Neural crest cell (in vitro differentiated cells): ENCODE data around the gene TDRD12. TPM values are rescaled to one million over a fixed set of nuclear protein-coding genes. Genes with fewer than 3 reads are reported as not detected.

ENCODE experiments used
- DNase-seq: peaks from one replicate; pipeline ENCODE4 v3.0.0; 2021; ENCODE audit warnings: low read depth, mixed read lengths, low spot score
- H3K27ac Mint-ChIP-seq: one replicate; pipeline ENCODE4 v1.8.0; 2021; ENCODE audit warnings: mild to moderate bottlenecking, mixed read lengths; ENCODE audit not compliant: unreplicated experiment
- H3K27me3 Mint-ChIP-seq: 2 replicates; pipeline ENCODE4 v1.8.0; 2021; ENCODE audit warnings: low read depth, mild to moderate bottlenecking, mixed read lengths
- H3K36me3 Mint-ChIP-seq: 2 replicates; pipeline ENCODE4 v1.8.0; 2021; ENCODE audit warnings: low read depth, mild to moderate bottlenecking, mixed read lengths
- H3K4me1 Mint-ChIP-seq: 2 replicates; pipeline ENCODE4 v1.8.0; 2021; ENCODE audit warnings: mixed read lengths
- H3K4me3 Mint-ChIP-seq: one replicate; pipeline ENCODE4 v1.8.0; 2021; ENCODE audit warnings: mild to moderate bottlenecking, mixed read lengths
- H3K9me3 Mint-ChIP-seq: 2 replicates; pipeline ENCODE4 v1.8.0; 2021; ENCODE audit warnings: mixed read lengths
- CTCF ChIP-seq: fragments of 200-600 bp; sonication (generic); conservative IDR thresholded peaks from 2 replicates; pipeline ENCODE4 v1.5.0; 2021; ENCODE audit warnings: antibody characterized with exemption, mild to moderate bottlenecking
- total RNA-seq: library from RNA; stranded (reverse); gene quantifications from 2 replicates; pipeline ENCODE4 v1.2.1, GENCODE V29; 2021

The TDRD12 gene
- total RNA-seq, 1 donor from 2014 or later: 0.21 TPM

DNA sequence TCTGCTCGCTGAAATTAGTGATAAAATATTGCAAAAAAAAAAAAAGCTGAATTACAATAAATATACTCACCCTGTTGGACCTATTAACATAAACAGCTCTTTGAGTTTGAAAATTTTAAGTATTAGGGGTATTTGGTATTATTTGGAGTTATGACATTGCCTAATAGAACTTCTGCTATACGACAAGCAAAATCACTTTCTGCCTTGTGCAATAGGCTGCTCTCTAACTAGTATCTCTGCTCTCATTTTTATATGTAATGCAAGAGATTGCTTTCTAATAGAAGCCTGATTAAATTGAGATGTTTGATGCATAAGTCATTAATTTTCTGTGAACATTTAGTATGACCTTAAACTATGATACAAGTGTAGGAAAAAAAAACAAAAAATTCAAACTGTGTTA lies 38.6 kb upstream of the TDRD12 start:
- no peak for TF ChIP-seq CTCF
- Mint-ChIP-seq H3K27me3 (peaks cover 49% of the 10 kb centered on the region), H3K36me3 (no peaks in the 10 kb centered on the region), H3K4me1 (peaks cover 10% of the 10 kb centered on the region), H3K4me3 (no peak overlapping the region), H3K9me3 (no peaks in the 10 kb centered on the region), H3K27ac (no peak overlapping the region)
- DNase-seq: no peak

GRCh38 chr19:32682317-32682716 lies 37.2 kb upstream of the TDRD12 start:
- no peak for DNase-seq
- Mint-ChIP-seq H3K4me1 (peaks cover 6% of the 10 kb centered on the region), H3K4me3 (no peak overlapping the region), H3K27me3 (peaks cover 38% of the 10 kb centered on the region), H3K27ac (no peak overlapping the region), H3K36me3 (no peaks in the 10 kb centered on the region), H3K9me3 (no peaks in the 10 kb centered on the region)
- TF ChIP-seq CTCF: no peak

GRCh38 chr19:32686847-32687475 lies 32.6 kb upstream of the TDRD12 start:
- no peaks in the 10 kb centered on the region for H3K36me3 Mint-ChIP-seq
- no peak overlapping the region for H3K4me3 Mint-ChIP-seq
- DNase-seq: no peak
- no peak for TF ChIP-seq CTCF
- peaks cover 8% of the 10 kb centered on the region for H3K4me1 Mint-ChIP-seq
- no peaks in the 10 kb centered on the region for H3K9me3 Mint-ChIP-seq
- no peak overlapping the region for H3K27ac Mint-ChIP-seq
- peaks cover 4% of the 10 kb centered on the region for H3K27me3 Mint-ChIP-seq

GRCh38 chr19:32687681-32688080 lies 31.9 kb upstream of the TDRD12 start:
- H3K4me3 Mint-ChIP-seq: no peak overlapping the region

GRCh38 chr19:32688311-32688710 lies 31.3 kb upstream of the TDRD12 start:
- H3K4me1 Mint-ChIP-seq: peaks cover 15% of the 10 kb centered on the region
- H3K27ac Mint-ChIP-seq: no peak overlapping the region
- H3K4me3 Mint-ChIP-seq: no peak overlapping the region
- DNase-seq: no peak
- H3K27me3 Mint-ChIP-seq: no peaks in the 10 kb centered on the region
- peaks cover 5% of the 10 kb centered on the region for H3K36me3 Mint-ChIP-seq
- TF ChIP-seq CTCF: no peak
- H3K9me3 Mint-ChIP-seq: no peaks in the 10 kb centered on the region

More at GRCh38 chr19:32687681-32688080, 31.9 kb upstream of the TDRD12 start:
- no peak for DNase-seq
- Mint-ChIP-seq H3K4me1 (peaks cover 9% of the 10 kb centered on the region), H3K9me3 (no peaks in the 10 kb centered on the region), H3K27me3 (no peaks in the 10 kb centered on the region), H3K27ac (no peak overlapping the region), H3K36me3 (no peaks in the 10 kb centered on the region)
- TF ChIP-seq CTCF: no peak
